KMS-11 (cell line): Measurements from ENCODE around the gene TMEM40.

Experiments
- H2AFZ ChIP-seq: fragments of 200-600 bp; sonication (generic); 2 replicates; pipeline ENCODE4 v1.6.1; 2016; ENCODE audit warnings: antibody characterized with exemption, mixed run types, low read depth
- H3K27ac ChIP-seq: fragments of 200-600 bp; sonication (generic); 2 replicates; pipeline ENCODE4 v1.6.1; 2016; ENCODE audit warnings: mild to moderate bottlenecking, mixed run types
- H3K27me3 ChIP-seq: fragments of 200-600 bp; sonication (generic); 2 replicates; pipeline ENCODE4 v1.6.1; 2017; ENCODE audit warnings: mild to moderate bottlenecking, low read depth, mixed run types, moderate library complexity; ENCODE audit not compliant: insufficient read depth
- H3K36me3 ChIP-seq: fragments of 200-600 bp; sonication (generic); 2 replicates; pipeline ENCODE4 v1.6.1; 2017; ENCODE audit warnings: mild to moderate bottlenecking, mixed run types; ENCODE audit not compliant: insufficient read depth
- H3K4me1 ChIP-seq: fragments of 200-600 bp; sonication (generic); 2 replicates; pipeline ENCODE4 v1.6.1; 2016; ENCODE audit warnings: mild to moderate bottlenecking, low read depth, mixed run types; ENCODE audit not compliant: poor library complexity, severe bottlenecking
- H3K4me2 ChIP-seq: fragments of 200-600 bp; sonication (generic); 2 replicates; pipeline ENCODE4 v1.7.0; 2016; ENCODE audit warnings: mild to moderate bottlenecking, mixed run types
- H3K4me3 ChIP-seq: fragments of 200-600 bp; sonication (generic); IDR thresholded peaks from 2 replicates; pipeline ENCODE4 v1.6.1; 2017; ENCODE audit warnings: low read depth, low read length, mixed read lengths; ENCODE audit not compliant: insufficient read depth
- H3K79me2 ChIP-seq: fragments of 200-600 bp; sonication (generic); 2 replicates; pipeline ENCODE4 v1.6.1; 2016; ENCODE audit warnings: low read depth, mixed run types; ENCODE audit not compliant: insufficient read depth
- H3K9ac ChIP-seq: fragments of 200-600 bp; sonication (generic); 2 replicates; pipeline ENCODE4 v1.6.1; 2016; ENCODE audit warnings: mild to moderate bottlenecking, mixed run types
- H4K20me1 ChIP-seq: fragments of 200-600 bp; sonication (generic); 2 replicates; pipeline ENCODE4 v1.6.1; 2016; ENCODE audit warnings: mild to moderate bottlenecking, mixed run types; ENCODE audit not compliant: insufficient read depth
- TF ChIP-seq, protein P1 (sequence below): fragments of 200-600 bp; sonication (generic); conservative IDR thresholded peaks from 2 replicates; pipeline ENCODE4 v1.6.1; 2017; ENCODE audit warnings: low read depth, mild to moderate bottlenecking, antibody characterized with exemption, low read length, moderate library complexity, mixed read lengths

The TMEM40 gene

DNA sequence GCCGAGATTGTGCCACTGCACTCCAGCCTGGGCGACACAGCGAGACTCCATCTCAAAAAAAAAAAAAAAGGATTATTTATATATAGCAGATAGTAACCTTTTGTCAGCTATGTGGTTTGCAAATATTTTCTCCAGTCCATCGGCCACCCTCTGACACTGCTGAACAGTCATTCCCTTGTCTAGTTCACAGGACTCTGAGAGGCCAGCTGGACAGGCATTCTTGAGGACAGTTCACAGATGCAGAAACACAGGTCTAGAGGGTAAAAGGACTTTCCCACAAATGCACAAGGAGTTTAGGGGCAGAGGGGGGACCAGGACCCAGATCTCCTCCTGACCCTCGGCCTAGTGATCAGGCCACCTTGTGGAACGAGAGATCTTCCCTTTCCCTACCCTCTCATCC lies 7.5 kb upstream of the TMEM40 start:
- H3K4me3 ChIP-seq = no peak overlapping the region
- no peak overlapping the region for H2AFZ ChIP-seq
- no peaks in the 10 kb centered on the region for H3K4me1 ChIP-seq
- no peaks in the 10 kb centered on the region for H3K79me2 ChIP-seq
- H3K36me3 ChIP-seq = no peaks in the 10 kb centered on the region
- no peak overlapping the region for H3K9ac ChIP-seq
- no peaks in the 10 kb centered on the region for H3K27me3 ChIP-seq
- H3K27ac ChIP-seq = no peak overlapping the region
- H4K20me1 ChIP-seq = no peaks in the 10 kb centered on the region
- TF ChIP-seq, protein P1, sequence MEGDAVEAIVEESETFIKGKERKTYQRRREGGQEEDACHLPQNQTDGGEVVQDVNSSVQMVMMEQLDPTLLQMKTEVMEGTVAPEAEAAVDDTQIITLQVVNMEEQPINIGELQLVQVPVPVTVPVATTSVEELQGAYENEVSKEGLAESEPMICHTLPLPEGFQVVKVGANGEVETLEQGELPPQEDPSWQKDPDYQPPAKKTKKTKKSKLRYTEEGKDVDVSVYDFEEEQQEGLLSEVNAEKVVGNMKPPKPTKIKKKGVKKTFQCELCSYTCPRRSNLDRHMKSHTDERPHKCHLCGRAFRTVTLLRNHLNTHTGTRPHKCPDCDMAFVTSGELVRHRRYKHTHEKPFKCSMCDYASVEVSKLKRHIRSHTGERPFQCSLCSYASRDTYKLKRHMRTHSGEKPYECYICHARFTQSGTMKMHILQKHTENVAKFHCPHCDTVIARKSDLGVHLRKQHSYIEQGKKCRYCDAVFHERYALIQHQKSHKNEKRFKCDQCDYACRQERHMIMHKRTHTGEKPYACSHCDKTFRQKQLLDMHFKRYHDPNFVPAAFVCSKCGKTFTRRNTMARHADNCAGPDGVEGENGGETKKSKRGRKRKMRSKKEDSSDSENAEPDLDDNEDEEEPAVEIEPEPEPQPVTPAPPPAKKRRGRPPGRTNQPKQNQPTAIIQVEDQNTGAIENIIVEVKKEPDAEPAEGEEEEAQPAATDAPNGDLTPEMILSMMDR = no peak
- H3K4me2 ChIP-seq = no peak overlapping the region

DNA sequence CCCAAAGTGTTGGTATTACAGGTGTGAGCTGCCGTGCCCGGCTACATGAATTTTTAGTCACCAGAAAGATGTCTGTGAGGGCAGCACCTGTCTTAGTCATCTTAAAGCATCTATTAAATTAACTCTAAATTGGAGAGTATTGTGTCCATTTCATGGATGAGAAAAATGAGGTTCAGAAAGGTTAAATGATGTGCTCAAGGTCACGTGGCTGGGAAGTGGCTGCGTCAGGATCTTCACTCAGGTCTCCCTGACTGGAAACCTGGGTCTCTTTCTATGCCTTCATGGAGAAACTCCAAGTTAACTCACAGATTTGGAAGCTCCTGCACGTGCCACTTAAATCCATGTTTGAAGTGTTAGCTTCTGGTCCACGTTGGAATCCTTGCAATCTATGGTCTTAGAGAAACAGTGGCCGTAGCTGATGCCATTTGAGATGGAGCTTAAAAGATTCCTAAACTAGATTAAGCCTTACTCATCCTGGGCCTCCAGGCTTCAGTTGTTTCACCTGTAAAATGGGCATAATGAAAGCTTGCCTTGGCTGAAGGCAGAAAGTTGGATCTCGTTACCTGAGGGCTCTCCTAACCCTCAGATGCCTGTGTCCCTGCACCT lies 5.2 kb upstream of the TMEM40 start:
- H3K27ac ChIP-seq = no peak overlapping the region

DNA sequence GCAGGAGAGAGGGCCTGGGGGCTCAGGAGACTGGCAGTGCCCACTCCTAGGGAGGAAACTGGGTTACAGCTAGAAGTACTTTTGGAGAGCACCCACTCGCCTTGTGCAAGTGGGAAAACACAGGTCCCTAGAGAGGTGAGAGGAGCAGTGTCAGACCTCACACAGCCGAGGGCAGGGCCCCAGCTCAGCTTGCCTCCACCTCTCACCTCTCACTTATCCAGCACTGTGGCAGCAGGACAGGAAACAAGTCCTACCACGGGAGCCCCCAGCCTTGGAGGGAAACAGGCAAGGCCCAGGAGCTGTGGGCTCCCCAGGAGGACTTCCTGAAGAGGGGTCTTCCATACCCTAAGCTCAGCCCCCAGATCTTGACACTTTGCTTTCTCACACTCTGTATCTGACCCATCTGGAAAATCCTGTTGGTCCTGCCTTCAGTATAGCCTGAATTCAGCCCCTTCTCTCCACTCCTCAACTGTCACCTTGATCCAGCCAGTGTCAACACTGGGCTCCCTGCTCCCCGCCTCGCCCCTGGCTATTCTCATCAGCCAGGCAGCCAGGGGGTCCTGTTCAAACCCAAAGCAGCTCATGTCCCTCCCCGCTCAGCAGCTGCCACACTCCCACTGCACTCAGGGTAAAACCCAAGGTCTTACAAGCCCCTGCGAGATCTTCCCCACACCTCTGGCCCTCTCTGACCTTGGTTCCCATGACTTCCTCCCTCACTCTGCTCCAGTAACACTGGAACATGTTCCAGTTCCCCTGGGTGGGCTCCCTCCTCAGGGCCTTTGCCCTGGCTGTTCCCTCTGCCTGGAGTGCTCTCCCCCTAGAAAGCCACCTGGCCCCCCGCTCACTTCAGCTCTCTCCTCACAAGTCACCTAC lies 870 bp upstream of the TMEM40 start:
- Histone ChIP-seq H3K27ac (no peak overlapping the region), H3K4me3 (no peak overlapping the region), H3K79me2 (no peaks in the 10 kb centered on the region), H3K36me3 (no peaks in the 10 kb centered on the region), H2AFZ (no peak overlapping the region), H3K4me2 (no peak overlapping the region), H3K9ac (no peak overlapping the region), H3K4me1 (no peaks in the 10 kb centered on the region), H4K20me1 (no peaks in the 10 kb centered on the region), H3K27me3 (no peaks in the 10 kb centered on the region)
- TF ChIP-seq, protein P1 = no peak

More for the DNA sequence above, 5.2 kb upstream of the TMEM40 start:
- no peaks in the 10 kb centered on the region for H3K79me2 ChIP-seq
- TF ChIP-seq, protein P1 = no peak
- no peaks in the 10 kb centered on the region for H4K20me1 ChIP-seq
- no peak overlapping the region for H3K4me3 ChIP-seq
- H3K4me2 ChIP-seq = no peak overlapping the region
- H2AFZ ChIP-seq = no peak overlapping the region
- no peaks in the 10 kb centered on the region for H3K27me3 ChIP-seq
- H3K36me3 ChIP-seq = no peaks in the 10 kb centered on the region
- H3K4me1 ChIP-seq = no peaks in the 10 kb centered on the region
- H3K9ac ChIP-seq = no peak overlapping the region

DNA sequence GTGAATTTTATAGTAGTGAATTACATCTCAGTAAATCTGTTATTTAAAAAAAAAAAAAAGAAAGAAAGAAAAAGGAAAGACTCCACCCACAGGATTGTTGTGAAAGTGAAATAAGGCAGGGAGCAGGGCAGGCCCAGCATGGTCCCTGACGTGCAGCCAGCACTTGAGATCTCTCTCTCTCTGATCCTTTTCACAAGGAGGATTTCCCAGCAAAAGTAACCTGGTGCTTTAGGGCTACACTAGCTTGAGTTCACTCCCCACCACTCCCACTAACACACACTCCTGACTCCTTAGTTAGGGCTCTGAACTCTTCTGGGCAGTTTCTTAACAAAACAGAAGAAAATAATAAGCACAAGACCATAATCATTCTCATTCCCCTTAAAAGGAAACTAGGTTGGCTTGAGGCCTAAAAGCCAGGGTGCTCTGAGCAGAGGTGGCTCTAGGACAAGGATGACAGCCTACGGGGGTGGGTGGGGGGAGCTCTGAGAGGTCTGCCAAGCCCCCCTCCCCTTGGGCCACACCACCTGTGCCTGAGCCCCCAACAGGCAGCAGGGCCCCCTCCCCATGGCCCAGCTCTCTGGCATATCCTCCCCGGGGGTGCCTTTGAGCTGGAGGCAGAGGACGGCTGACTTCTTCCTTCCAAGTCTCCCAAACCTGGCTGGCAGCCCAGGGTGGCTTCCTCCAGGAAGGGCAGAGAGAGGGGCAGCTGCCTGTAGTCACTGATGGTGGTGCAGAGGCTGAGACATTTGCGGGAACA lies 856 bp downstream of the TMEM40 start:
- Histone ChIP-seq H3K4me1 (no peaks in the 10 kb centered on the region), H2AFZ (no peak overlapping the region), H3K27me3 (no peaks in the 10 kb centered on the region), H3K79me2 (no peaks in the 10 kb centered on the region), H3K4me3 (no peak overlapping the region), H3K9ac (no peak overlapping the region), H4K20me1 (no peaks in the 10 kb centered on the region), H3K36me3 (no peaks in the 10 kb centered on the region), H3K4me2 (no peak overlapping the region), H3K27ac (no peak overlapping the region)
- TF ChIP-seq, protein P1 = no peak
